Bronchial epithelial cell (primary cell): Measurements from ENCODE around the gene PHF2. TPM values are rescaled to one million over a fixed set of nuclear protein-coding genes. Genes with fewer than 3 reads are reported as not detected.

Experiments used
- DNase-seq: peaks from one replicate; pipeline ENCODE4 v3.0.0-alpha.2; 2010; ENCODE audit warnings: low read depth
- FAIRE-seq: peaks from 2 replicates; lab custom pipeline; 2011; peaks lifted over from hg19 to GRCh38; lab: Jason Lieb, UNC
- H3K27me3 ChIP-seq: 2 replicates; pipeline ENCODE4 v1.5.1; 2011; ENCODE audit warnings: low read length; ENCODE audit not compliant: control insufficient read depth, insufficient read depth
- H3K36me3 ChIP-seq: 2 replicates; pipeline ENCODE4 v1.5.1; 2011; ENCODE audit warnings: low read length; ENCODE audit not compliant: control insufficient read depth, insufficient read depth
- H3K4me3 ChIP-seq: 2 replicates; pipeline ENCODE4 v1.5.1; 2011; ENCODE audit warnings: mild to moderate bottlenecking, low read depth, low read length, control low read depth
- CTCF ChIP-seq: IDR thresholded peaks from 2 replicates; pipeline ENCODE4 v1.5.1; 2011; ENCODE audit warnings: mild to moderate bottlenecking, moderate library complexity, low read length, control low read depth, inconsistent platforms; ENCODE audit not compliant: insufficient read depth, severe bottlenecking
- total RNA-seq: library from RNA; depleted of rRNA; stranded (reverse); fragments of >200 nt; gene quantifications from 2 replicates; pipeline ENCODE4 v1.2.1, GENCODE V29; 2014

Gene PHF2
- total RNA-seq, 1 donor from 2014 or later, result 10.0 TPM

- peak; percentile 74 for TF ChIP-seq CTCF
- DNase-seq (peak; percentile 28), FAIRE-seq (peak; percentile 13)
- H3K27me3 ChIP-seq, result no peaks in the 10 kb centered on the region
- peaks cover 4% of the 10 kb centered on the region for H3K36me3 ChIP-seq
- no peak overlapping the region for H3K4me3 ChIP-seq
Measured at GRCh38 chr9:93682155-93682968, 106.0 kb downstream of the PHF2 start.

GRCh38 chr9:93683331-93684134, 107.1 kb downstream of the PHF2 start:
- Histone ChIP-seq H3K4me3 (no peak overlapping the region), H3K27me3 (no peaks in the 10 kb centered on the region), H3K36me3 (no peaks in the 10 kb centered on the region)
- FAIRE-seq (no peak), DNase-seq (no peak)
- no peak for TF ChIP-seq CTCF

GRCh38 chr9:93684161-93684765, 107.9 kb downstream of the PHF2 start:
- no peaks in the 10 kb centered on the region for H3K36me3 ChIP-seq
- no peak overlapping the region for H3K4me3 ChIP-seq
- DNase-seq, result no peak
- H3K27me3 ChIP-seq, result no peaks in the 10 kb centered on the region
- no peak for FAIRE-seq
- TF ChIP-seq CTCF, result no peak

GRCh38 chr9:93684806-93685543, 108.6 kb downstream of the PHF2 start:
- no peak overlapping the region for H3K4me3 ChIP-seq
- no peaks in the 10 kb centered on the region for H3K36me3 ChIP-seq
- TF ChIP-seq CTCF, result no peak
- FAIRE-seq (no peak), DNase-seq (peak; percentile 39)
- no peaks in the 10 kb centered on the region for H3K27me3 ChIP-seq

- no peak for TF ChIP-seq CTCF
- Histone ChIP-seq H3K27me3 (no peaks in the 10 kb centered on the region), H3K4me3 (no peak overlapping the region), H3K36me3 (no peaks in the 10 kb centered on the region)
- no peak for FAIRE-seq
- no peak for DNase-seq
Measured at GRCh38 chr9:93686127-93686879, 109.9 kb downstream of the PHF2 start.
